ENCODE data around the gene UQCRHL. TPM values are rescaled to one million over a fixed set of nuclear protein-coding genes. Genes with fewer than 3 reads are reported as not detected.
"Not testable (repeated sequence)": the region's sequence is repeated elsewhere in the genome, so short reads cannot be mapped to it uniquely, and the experiment has no call there.

Gene UQCRHL
- total RNA-seq, 1 donor from 2014 or later, result 4.8 TPM

- Mint-ChIP-seq H3K27ac (no peak overlapping the region), H3K36me3 (peaks cover 4% of the 10 kb centered on the region), H3K4me1 (peaks cover 25% of the 10 kb centered on the region), H3K27me3 (ENCODE audit: insufficient read depth, low read depth) (peaks cover 4% of the 10 kb centered on the region), H3K4me3 (peak overlapping the region; percentile 49), H3K9me3 (peaks cover 2% of the 10 kb centered on the region)
- Histone ChIP-seq H3K4me2 (no peak overlapping the region), H3K27ac (no peak overlapping the region), H4K20me1 (ENCODE audit: low read depth) (no peaks in the 10 kb centered on the region), H3K36me3 (no peaks in the 10 kb centered on the region), H3K9me3 (ENCODE audit: low read depth) (no peaks in the 10 kb centered on the region), H3K27me3 (no peaks in the 10 kb centered on the region), H3F3A (ENCODE audit: low read depth) (peaks cover 55% of the 10 kb centered on the region), H3K4me1 (peaks cover 6% of the 10 kb centered on the region), H3K79me2 (ENCODE audit: low read depth) (peaks cover 21% of the 10 kb centered on the region), H3K9ac (no peak overlapping the region), H2AFZ (replicated peaks) (no peak overlapping the region), H3K4me3 (no peak overlapping the region)
- TF ChIP-seq EZH2phosphoT487 (IDR thresholded peaks at IDR 0.05), result no peak
- TF ChIP-seq, protein P1, sequence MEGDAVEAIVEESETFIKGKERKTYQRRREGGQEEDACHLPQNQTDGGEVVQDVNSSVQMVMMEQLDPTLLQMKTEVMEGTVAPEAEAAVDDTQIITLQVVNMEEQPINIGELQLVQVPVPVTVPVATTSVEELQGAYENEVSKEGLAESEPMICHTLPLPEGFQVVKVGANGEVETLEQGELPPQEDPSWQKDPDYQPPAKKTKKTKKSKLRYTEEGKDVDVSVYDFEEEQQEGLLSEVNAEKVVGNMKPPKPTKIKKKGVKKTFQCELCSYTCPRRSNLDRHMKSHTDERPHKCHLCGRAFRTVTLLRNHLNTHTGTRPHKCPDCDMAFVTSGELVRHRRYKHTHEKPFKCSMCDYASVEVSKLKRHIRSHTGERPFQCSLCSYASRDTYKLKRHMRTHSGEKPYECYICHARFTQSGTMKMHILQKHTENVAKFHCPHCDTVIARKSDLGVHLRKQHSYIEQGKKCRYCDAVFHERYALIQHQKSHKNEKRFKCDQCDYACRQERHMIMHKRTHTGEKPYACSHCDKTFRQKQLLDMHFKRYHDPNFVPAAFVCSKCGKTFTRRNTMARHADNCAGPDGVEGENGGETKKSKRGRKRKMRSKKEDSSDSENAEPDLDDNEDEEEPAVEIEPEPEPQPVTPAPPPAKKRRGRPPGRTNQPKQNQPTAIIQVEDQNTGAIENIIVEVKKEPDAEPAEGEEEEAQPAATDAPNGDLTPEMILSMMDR (IDR thresholded peaks at IDR 0.05), result no peak
- no peak for TF ChIP-seq EZH2 (IDR thresholded peaks at IDR 0.05)
- DNase-seq (ENCODE audit: low spot score), result peak; percentile 25
These were observed 29.6 kb upstream of the UQCRHL start for GRCh38 chr1:15836772-15837669.

DNA sequence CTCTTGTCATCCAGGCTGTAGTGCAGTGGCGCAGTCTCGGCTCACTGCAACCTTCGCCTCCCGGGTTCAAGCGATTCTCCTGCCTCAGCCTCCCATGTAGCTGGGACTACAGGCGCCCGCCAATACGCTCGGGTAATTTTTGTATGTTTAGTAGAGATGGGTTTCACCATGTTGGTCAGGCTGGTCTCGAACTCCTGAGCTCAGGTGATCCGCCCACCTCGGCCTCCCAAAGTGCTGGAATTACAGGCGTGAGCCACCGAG lies 29.0 kb upstream of the UQCRHL start:
- H3K36me3 Mint-ChIP-seq; H3K27me3 Mint-ChIP-seq (ENCODE audit: insufficient read depth, low read depth); H3K9ac ChIP-seq; H3K9me3 Mint-ChIP-seq; H3K27me3 ChIP-seq; H3K4me1 ChIP-seq; H3K27ac Mint-ChIP-seq; DNase-seq (ENCODE audit: low spot score); H3K4me3 ChIP-seq; H2AFZ ChIP-seq (replicated peaks); H3K9me3 ChIP-seq (ENCODE audit: low read depth); H3K27ac ChIP-seq; H3K36me3 ChIP-seq; H4K20me1 ChIP-seq (ENCODE audit: low read depth): not testable (repeated sequence)
- peak overlapping the region; percentile 46 for H3K4me2 ChIP-seq
- H3F3A ChIP-seq (ENCODE audit: low read depth), result peaks cover 59% of the 10 kb centered on the region
- peaks cover 30% of the 10 kb centered on the region for H3K4me1 Mint-ChIP-seq
- H3K79me2 ChIP-seq (ENCODE audit: low read depth), result peaks cover 27% of the 10 kb centered on the region
- peak overlapping the region; percentile 95 for H3K4me3 Mint-ChIP-seq

DNA sequence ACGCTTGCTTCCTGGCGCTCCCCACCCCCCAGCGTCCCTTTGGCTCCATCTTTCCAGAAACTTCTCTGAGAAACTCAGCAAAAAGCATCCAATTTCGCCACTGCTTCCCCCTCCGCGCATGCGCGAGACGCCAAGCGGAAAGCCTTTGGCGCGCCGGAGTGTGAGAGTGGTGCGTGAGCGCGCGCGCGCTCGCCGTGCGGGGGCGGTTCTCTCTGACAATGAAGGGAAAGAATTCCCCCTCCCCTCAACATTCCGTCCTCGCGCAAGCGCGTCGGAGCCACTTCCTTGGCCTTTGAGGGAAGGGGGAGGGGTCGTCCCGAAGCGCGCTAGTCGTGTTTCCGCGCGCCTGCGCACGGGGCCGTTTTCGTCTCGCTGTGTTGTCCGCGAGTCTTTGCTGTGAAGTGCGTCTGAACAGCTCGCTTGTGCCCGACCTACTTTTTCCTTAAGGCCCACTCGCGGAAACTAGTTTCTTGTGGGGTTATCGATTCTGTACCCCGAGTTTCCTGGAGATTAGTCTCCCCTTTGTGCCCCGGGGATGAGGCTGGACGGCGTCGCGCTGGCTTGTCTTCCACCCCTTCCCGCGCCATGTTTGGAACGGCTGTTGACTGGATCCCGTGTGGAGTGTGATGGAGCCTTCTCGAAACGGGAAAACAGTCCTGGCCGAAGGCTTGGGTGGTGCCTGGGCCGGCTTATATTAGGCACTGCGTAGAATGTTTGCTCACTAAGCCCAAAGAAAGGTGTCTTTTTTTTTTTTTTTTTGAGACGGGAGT lies 28.5 kb upstream of the UQCRHL start:
- Histone ChIP-seq H4K20me1 (ENCODE audit: low read depth) (no peaks in the 10 kb centered on the region), H3K27me3 (no peaks in the 10 kb centered on the region), H3K4me2 (peak overlapping the region; percentile 82), H3K9me3 (ENCODE audit: low read depth) (no peaks in the 10 kb centered on the region), H3K27ac (peak overlapping the region; percentile 99), H3K4me3 (peak overlapping the region; percentile 66), H3F3A (ENCODE audit: low read depth) (peaks cover 61% of the 10 kb centered on the region), H2AFZ (replicated peaks) (peak overlapping the region; percentile 64), H3K79me2 (ENCODE audit: low read depth) (peaks cover 27% of the 10 kb centered on the region), H3K4me1 (peaks cover 6% of the 10 kb centered on the region), H3K36me3 (no peaks in the 10 kb centered on the region), H3K9ac (peak overlapping the region; percentile 81)
- Mint-ChIP-seq H3K36me3 (peaks cover 9% of the 10 kb centered on the region), H3K27me3 (ENCODE audit: insufficient read depth, low read depth) (peaks cover 4% of the 10 kb centered on the region), H3K4me1 (peaks cover 32% of the 10 kb centered on the region), H3K9me3 (peaks cover 2% of the 10 kb centered on the region), H3K4me3 (peak overlapping the region; percentile 95), H3K27ac (peak overlapping the region; percentile 99)
- DNase-seq (ENCODE audit: low spot score), result peak; percentile 99
- TF ChIP-seq, protein P1 (IDR thresholded peaks at IDR 0.05), result no peak
- no peak for TF ChIP-seq EZH2phosphoT487 (IDR thresholded peaks at IDR 0.05)
- no peak for TF ChIP-seq EZH2 (IDR thresholded peaks at IDR 0.05)

All from neural progenitor cell (in vitro differentiated cells).